Endothelial cell of umbilical vein (primary cell): ENCODE data around the gene AP3S2. TPM values are rescaled to one million over a fixed set of nuclear protein-coding genes. Genes with fewer than 3 reads are reported as not detected.
"Not testable (repeated sequence)": the region's sequence is repeated elsewhere in the genome, so short reads cannot be mapped to it uniquely, and the experiment has no call there.

ENCODE experiments used
- BruUV-seq: library from RNA; stranded (reverse); fragments of 400-500 nt; replicated peaks from 2 replicates; lab custom pipeline; 2021; lab: Mats Ljungman, UMichigan
- CTCF ChIA-PET: fragments of 300-600, 350-600 bp; sonication (Branson Sonifier 250); formaldehyde crosslinking; loops from one replicate; lab custom pipeline; 2021; ENCODE audit warnings: antibody characterized with exemption, inconsistent platforms; lab: Charles Lee
- POLR2A ChIA-PET: fragments of 300-600, 350-600 bp; sonication (Branson Sonifier 250); formaldehyde crosslinking; loops from one replicate; lab custom pipeline; 2021; ENCODE audit warnings: antibody characterized with exemption, inconsistent platforms; lab: Charles Lee
- DNase-seq: peaks from one replicate; pipeline ENCODE4 v3.0.0-alpha.2; 2011; ENCODE audit warnings: low read depth, low spot score
- FAIRE-seq: peaks from 2 replicates; lab custom pipeline; 2011; peaks lifted over from hg19 to GRCh38; lab: Jason Lieb, UNC
- H2AFZ ChIP-seq: 2 replicates; pipeline ENCODE4 v1.6.0; 2012; ENCODE audit warnings: low read depth, low read length, control low read depth, inconsistent platforms
- H3K27ac ChIP-seq: 2 replicates; pipeline ENCODE4 v1.5.1; 2011; ENCODE audit warnings: low read depth, mild to moderate bottlenecking, control low read depth, low read length, moderate library complexity; ENCODE audit not compliant: insufficient read depth
- H3K27me3 ChIP-seq, 2 experiments: 2 replicates each; pipeline versions ENCODE4 v1.6.0 to v1.6.1; 2011; ENCODE audit warnings: low read length in 2 of 2, mixed read lengths in 1 of 2; ENCODE audit not compliant: control insufficient read depth in 2 of 2, insufficient read depth in 2 of 2
- H3K36me3 ChIP-seq, 2 experiments: 2 replicates in 1 of 2; 3 replicates in 1 of 2; pipeline ENCODE4 v1.5.1; 2011; ENCODE audit warnings: low read length in 2 of 2, mild to moderate bottlenecking in 1 of 2, moderate library complexity in 1 of 2; ENCODE audit not compliant: control insufficient read depth in 2 of 2, insufficient read depth in 2 of 2; ENCODE audit errors: extremely low read depth in 1 of 2
- H3K4me1 ChIP-seq: 3 replicates; pipeline ENCODE4 v1.5.1; 2011; ENCODE audit warnings: mild to moderate bottlenecking, low read length; ENCODE audit not compliant: control insufficient read depth, insufficient read depth; ENCODE audit errors: extremely low read depth
- H3K4me2 ChIP-seq: 2 replicates; pipeline ENCODE4 v1.6.1; 2011; ENCODE audit warnings: low read length, control low read depth, mixed read lengths; ENCODE audit not compliant: insufficient read depth
- H3K4me3 ChIP-seq, 3 experiments: fragments of 200-600 bp in 1 of 3; sonication (generic), shearing (Covaris generic) in 1 of 3; replicated peaks in 1 of 3; 2 replicates each; pipeline ENCODE4 v1.5.1; 2011 to 2016; ENCODE audit warnings: control low read depth in 3 of 3, low read length in 3 of 3, mild to moderate bottlenecking in 2 of 3, inconsistent platforms in 1 of 3, low read depth in 1 of 3, moderate library complexity in 1 of 3; ENCODE audit not compliant: insufficient read depth in 1 of 3
- H3K79me2 ChIP-seq: 2 replicates; pipeline ENCODE4 v1.6.0; 2012; ENCODE audit warnings: low read length, inconsistent platforms; ENCODE audit not compliant: control insufficient read depth, insufficient read depth
- H3K9ac ChIP-seq: replicated peaks from 2 replicates; pipeline ENCODE3; 2011; ENCODE audit warnings: low read length, control low read depth; ENCODE audit not compliant: insufficient read depth; ENCODE audit errors: extremely low read depth
- H3K9me1 ChIP-seq: replicated peaks from 3 replicates; pipeline ENCODE4 v1.6.0; 2011; ENCODE audit warnings: mild to moderate bottlenecking, low read length; ENCODE audit not compliant: control insufficient read depth, insufficient read depth; ENCODE audit errors: extremely low read depth
- H3K9me3 ChIP-seq: replicated peaks from 2 replicates; pipeline ENCODE4 v1.5.1; 2012; ENCODE audit warnings: low read length, inconsistent platforms; ENCODE audit not compliant: control insufficient read depth, insufficient read depth
- H4K20me1 ChIP-seq: replicated peaks from 2 replicates; pipeline ENCODE3; 2011; ENCODE audit warnings: mild to moderate bottlenecking, low read length; ENCODE audit not compliant: control insufficient read depth, insufficient read depth; ENCODE audit errors: extremely low read depth
- FOS ChIP-seq: IDR thresholded peaks from 2 replicates; pipeline ENCODE4 v1.6.1; 2011; ENCODE audit warnings: mild to moderate bottlenecking, low read length, moderate library complexity, borderline replicate concordance; ENCODE audit not compliant: insufficient read depth
- GATA2 ChIP-seq: IDR thresholded peaks from 2 replicates; pipeline ENCODE4 v1.7.0; 2011; ENCODE audit warnings: low read depth, mild to moderate bottlenecking, moderate library complexity, mixed read lengths, low read length; ENCODE audit not compliant: insufficient read length, insufficient read depth
- MYC ChIP-seq: IDR thresholded peaks from one replicate; pipeline ENCODE4 v1.6.1; 2011; ENCODE audit warnings: mild to moderate bottlenecking, low read depth, low read length
- POLR2A ChIP-seq: IDR thresholded peaks from 2 replicates; pipeline ENCODE4 v1.6.1; 2012; ENCODE audit warnings: low read depth, mild to moderate bottlenecking, control low read depth, low read length
- dilution Hi-C: fragments of 300-500 bp; cut with MboI; formaldehyde crosslinking; loops from one replicate; pipeline ENCODE4 v1.15.0; 2019; ENCODE audit warnings: low sequenced_read_pairs; ENCODE audit not compliant: extremely low pct_ligation_motif_present
- intact Hi-C: fragments of 100-400 bp; cut with micrococcal nuclease; formaldehyde crosslinking; loops from one replicate; pipeline ENCODE4 v1.10.0; 2022
- polyA plus RNA-seq, 4 experiments: library from polyadenylated mRNA; depleted of rRNA in 3 of 4; stranded (reverse) in 3 of 4; unstranded in 1 of 4; fragments of >200 nt; gene quantifications; 2 replicates each; pipeline versions ENCODE4 v1.2.1 to v1.2.3, GENCODE V29; 2011 to 2012; ENCODE audit warnings: missing spikeins in 1 of 4
- total RNA-seq: library from RNA; stranded (reverse); gene quantifications from 2 replicates; pipeline ENCODE4 v1.2.3, GENCODE V29; 2021
- TF ChIP-seq, protein P1 (sequence below), 2 donors: IDR thresholded peaks; 1 replicate in 1 of 2; 2 replicates in 1 of 2; pipeline ENCODE4 v1.5.1; 2011; ENCODE audit warnings: low read length in 2 of 2, mild to moderate bottlenecking in 2 of 2, moderate library complexity in 2 of 2, control low read depth in 1 of 2, inconsistent platforms in 1 of 2, low read depth in 1 of 2; ENCODE audit not compliant: insufficient read depth in 1 of 2; ENCODE audit errors: extremely low read depth in 1 of 2

AP3S2 gene
- total and polyA plus RNA-seq, 2 donors (not counting 3 experiments of a cell fraction or from before 2014, with no cell fraction given): 14.6 to 31.1 TPM

DNA sequence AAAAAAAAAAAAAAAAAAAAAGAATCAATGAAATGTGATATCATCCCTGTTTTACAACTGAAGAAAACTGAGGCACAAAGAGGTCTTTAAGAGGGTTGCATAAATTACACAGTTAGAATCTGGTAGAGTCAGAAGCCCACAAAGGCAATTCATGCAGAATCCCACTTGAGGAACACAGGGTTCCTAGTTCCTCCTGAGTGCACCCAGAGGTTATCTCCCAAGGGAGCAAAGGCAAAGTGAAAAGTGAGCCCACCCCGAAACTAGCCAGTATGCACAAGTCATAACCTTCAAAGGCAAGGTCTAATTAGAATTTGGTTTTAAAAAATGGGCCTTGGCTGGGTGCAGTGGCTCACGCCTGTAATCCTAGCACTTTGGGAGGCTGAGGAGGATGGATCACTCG is 37.8 kb downstream of the AP3S2 start:
- H3K9ac ChIP-seq: no peak overlapping the region
- H3K27me3 ChIP-seq: no peaks in the 10 kb centered on the region
- H3K36me3 ChIP-seq: peaks cover 0 to 5% of the 10 kb centered on the region in 2 experiments
- H3K9me3 ChIP-seq: no peaks in the 10 kb centered on the region
- H3K4me3 ChIP-seq: no peak overlapping the region
- dilution Hi-C loops: loop anchor here (25.0 kb wide), 1 partner anchor 94 kb away; the partner anchor contains the start of gene MESP1
- H3K4me1 ChIP-seq: peaks cover 11% of the 10 kb centered on the region
- no peak overlapping the region for H3K4me2 ChIP-seq
- POLR2A ChIA-PET: no interaction called here
- intact Hi-C loops: no loop called here
- no peak overlapping the region for H3K27ac ChIP-seq
- no peak for DNase-seq
- no peak overlapping the region for H2AFZ ChIP-seq
- FAIRE-seq: no peak
- TF ChIP-seq FOS (no peak), MYC (no peak), GATA2 (no peak), POLR2A (no peak)
- TF ChIP-seq, protein P1, sequence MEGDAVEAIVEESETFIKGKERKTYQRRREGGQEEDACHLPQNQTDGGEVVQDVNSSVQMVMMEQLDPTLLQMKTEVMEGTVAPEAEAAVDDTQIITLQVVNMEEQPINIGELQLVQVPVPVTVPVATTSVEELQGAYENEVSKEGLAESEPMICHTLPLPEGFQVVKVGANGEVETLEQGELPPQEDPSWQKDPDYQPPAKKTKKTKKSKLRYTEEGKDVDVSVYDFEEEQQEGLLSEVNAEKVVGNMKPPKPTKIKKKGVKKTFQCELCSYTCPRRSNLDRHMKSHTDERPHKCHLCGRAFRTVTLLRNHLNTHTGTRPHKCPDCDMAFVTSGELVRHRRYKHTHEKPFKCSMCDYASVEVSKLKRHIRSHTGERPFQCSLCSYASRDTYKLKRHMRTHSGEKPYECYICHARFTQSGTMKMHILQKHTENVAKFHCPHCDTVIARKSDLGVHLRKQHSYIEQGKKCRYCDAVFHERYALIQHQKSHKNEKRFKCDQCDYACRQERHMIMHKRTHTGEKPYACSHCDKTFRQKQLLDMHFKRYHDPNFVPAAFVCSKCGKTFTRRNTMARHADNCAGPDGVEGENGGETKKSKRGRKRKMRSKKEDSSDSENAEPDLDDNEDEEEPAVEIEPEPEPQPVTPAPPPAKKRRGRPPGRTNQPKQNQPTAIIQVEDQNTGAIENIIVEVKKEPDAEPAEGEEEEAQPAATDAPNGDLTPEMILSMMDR (IDR thresholded peaks at IDR 0.05; ENCODE audit: extremely low read depth in 1 of 2, insufficient read depth in 1 of 2, low read depth in 1 of 2, low read length in 2 of 2): no peak
- H4K20me1 ChIP-seq: no peaks in the 10 kb centered on the region
- CTCF ChIA-PET: interaction anchor here (1.0 to 2.0 kb wide), 2 partner anchors 19 to 73 kb away, joined by 3 to 7 read pairs; no protein-coding TSS in a partner anchor
- BruUV-seq: no TSS peak
- H3K9me1 ChIP-seq: no peaks in the 10 kb centered on the region
- H3K79me2 ChIP-seq: no peaks in the 10 kb centered on the region

DNA sequence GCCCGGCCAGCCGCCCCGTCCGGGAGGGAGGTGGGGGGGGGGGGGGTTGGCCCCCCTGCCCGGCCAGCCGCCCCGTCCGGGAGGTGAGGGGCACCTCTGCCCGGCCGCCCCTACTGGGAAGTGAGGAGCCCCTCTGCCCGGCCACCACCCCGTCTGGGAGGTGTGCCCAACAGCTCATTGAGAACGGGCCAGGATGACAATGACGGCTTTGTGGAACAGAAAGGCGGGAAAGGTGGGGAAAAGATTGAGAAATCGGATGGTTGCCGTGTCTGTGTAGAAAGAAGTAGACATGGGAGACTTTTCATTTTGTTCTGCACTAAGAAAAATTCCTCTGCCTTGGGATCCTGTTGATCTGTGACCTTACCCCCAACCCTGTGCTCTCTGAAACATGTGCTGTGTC is 38.9 kb downstream of the AP3S2 start:
- POLR2A ChIA-PET, CTCF ChIA-PET: not testable (repeated sequence)

More for the DNA sequence above, 38.9 kb downstream of the AP3S2 start:
- dilution Hi-C loops: loop anchor here (25.0 kb wide), 1 partner anchor 93 kb away; the partner anchor contains the start of gene MESP1
- H3K4me3 ChIP-seq, H4K20me1 ChIP-seq, H2AFZ ChIP-seq, H3K9me1 ChIP-seq, DNase-seq, BruUV-seq, intact Hi-C loops, FAIRE-seq, H3K9ac ChIP-seq, H3K4me2 ChIP-seq, H3K27ac ChIP-seq, H3K79me2 ChIP-seq, H3K36me3 ChIP-seq, H3K9me3 ChIP-seq, H3K27me3 ChIP-seq: not testable (repeated sequence)
- peaks cover 16% of the 10 kb centered on the region for H3K4me1 ChIP-seq
